GM21529 (cell line): ENCODE data around the gene KHDRBS2.

Experiments used
- ATAC-seq: cut with Tn5 transposase; IDR thresholded peaks from one replicate; pipeline ENCODE4 v1.9.1; 2021; ENCODE audit not compliant: unreplicated experiment

The KHDRBS2 gene

DNA sequence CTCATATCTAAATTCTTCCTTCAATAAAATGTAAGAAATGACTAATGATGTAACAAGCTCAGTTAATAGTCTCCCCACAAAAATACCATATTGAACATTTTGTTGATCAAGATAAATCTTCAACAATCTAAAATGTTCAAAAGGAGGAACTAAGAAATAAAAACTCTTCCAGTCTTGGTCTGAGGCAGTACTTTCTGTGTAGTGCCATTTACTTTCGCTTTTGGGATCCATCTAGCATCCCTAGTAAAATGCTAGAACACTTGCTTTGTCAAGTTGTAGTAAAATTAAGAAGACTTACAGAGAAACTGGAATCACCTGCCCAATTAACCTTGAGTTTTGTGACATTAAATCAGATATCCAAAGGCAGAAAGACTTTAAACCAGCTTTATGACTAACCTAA lies 246.4 kb downstream of the KHDRBS2 start:
- ATAC-seq: no peak

GRCh38 chr6:62037445-62037844 lies 248.6 kb downstream of the KHDRBS2 start:
- no peak for ATAC-seq

DNA sequence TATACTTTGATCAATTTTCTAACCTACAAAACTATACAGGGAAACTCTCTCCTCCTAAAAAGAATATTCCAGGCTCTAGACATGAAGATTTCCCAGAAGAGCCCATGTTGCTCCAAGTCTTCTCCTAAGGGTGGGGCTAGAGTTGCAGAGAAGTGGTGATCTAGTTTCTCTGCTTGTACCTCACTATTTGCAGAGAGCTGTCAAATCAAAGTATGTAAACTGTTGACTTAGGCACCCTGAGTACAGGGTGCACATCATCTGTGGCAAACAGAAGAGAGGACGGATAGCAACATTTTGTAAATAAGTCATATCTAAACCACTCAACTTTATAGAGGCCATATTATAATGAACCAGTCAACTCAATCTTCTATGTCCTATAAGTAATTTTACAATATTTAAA lies 250.1 kb downstream of the KHDRBS2 start:
- no peak for ATAC-seq

- ATAC-seq: no peak
These were observed 272.3 kb downstream of the KHDRBS2 start for GRCh38 chr6:62013719-62014118.

- ATAC-seq: no peak
These were observed 276.6 kb downstream of the KHDRBS2 start for GRCh38 chr6:62009445-62009844.

- no peak for ATAC-seq
These were observed 296.4 kb downstream of the KHDRBS2 start for GRCh38 chr6:61989616-61990015.

DNA sequence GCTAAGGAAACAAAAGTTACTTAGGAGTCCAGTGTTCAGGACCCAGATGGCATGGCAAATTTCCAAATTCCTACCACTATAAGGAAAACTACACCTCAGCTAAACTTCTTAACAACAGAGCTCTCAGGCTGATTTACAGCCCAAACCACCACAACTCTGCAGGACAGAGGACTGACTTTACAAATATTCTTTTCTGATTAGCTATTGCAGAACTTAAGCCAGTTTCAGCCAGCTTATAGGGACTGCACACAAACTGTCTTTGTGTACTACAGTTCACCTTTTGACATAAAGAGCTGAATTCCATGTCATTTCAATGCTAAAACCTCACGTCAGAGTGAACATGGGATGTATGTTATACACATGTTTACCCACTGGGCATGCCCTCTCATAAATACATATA lies 305.4 kb downstream of the KHDRBS2 start:
- no peak for ATAC-seq

- ATAC-seq: no peak
These were observed 308.1 kb downstream of the KHDRBS2 start for GRCh38 chr6:61977947-61978346.

GRCh38 chr6:61977099-61977498 lies 308.9 kb downstream of the KHDRBS2 start:
- ATAC-seq: no peak

- ATAC-seq: no peak
These were observed 326.8 kb downstream of the KHDRBS2 start for GRCh38 chr6:61959196-61959595.

- ATAC-seq: no peak
These were observed 332.2 kb downstream of the KHDRBS2 start for GRCh38 chr6:61953851-61954250.

DNA sequence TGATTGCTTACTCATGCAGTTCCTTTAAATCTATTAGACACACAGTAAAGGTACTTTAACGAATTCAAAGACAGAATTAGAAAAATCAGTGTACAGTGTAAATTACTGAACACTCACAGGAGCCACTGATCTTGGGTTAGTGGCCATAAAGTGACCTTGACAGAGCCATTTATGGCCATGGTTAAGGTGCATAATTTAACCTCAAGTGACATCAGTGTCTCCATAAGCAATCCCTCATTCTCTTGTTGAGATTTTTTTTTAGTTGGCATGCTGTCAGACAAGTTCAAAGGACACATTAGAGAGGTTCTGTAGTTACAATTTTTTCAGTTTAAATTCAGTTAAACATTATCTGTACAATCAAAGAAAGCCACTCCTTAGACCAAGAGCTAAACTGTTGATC lies 334.4 kb downstream of the KHDRBS2 start:
- no peak for ATAC-seq

- no peak for ATAC-seq
These were observed 335.2 kb downstream of the KHDRBS2 start for GRCh38 chr6:61950811-61951210.

DNA sequence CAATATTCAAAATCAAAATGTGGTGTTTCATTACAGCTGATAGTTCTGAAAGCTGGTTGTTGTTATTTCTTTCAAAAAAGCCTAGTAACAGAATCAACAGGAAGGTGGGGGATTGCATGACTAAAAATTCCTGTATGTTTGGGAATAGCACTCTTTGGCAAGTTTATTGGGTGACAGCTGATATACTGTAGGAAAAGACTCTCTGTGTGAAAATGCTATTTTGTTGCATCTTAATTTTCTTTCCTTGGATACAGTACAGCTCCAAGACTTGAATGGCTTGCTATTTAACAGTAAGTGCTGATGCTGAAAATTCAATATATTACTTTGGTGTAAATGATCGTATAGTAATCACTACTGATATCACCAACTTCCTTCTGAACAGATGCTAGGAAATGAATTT lies 336.1 kb downstream of the KHDRBS2 start:
- no peak for ATAC-seq

- ATAC-seq: no peak
These were observed 336.9 kb downstream of the KHDRBS2 start for GRCh38 chr6:61949161-61949560.

GRCh38 chr6:61947311-61947947 lies 338.6 kb downstream of the KHDRBS2 start:
- no peak for ATAC-seq

GRCh38 chr6:61940919-61941318 lies 345.1 kb downstream of the KHDRBS2 start:
- ATAC-seq: no peak

- no peak for ATAC-seq
These were observed 350.7 kb downstream of the KHDRBS2 start for GRCh38 chr6:61935242-61935846.

- no peak for ATAC-seq
These were observed 376.5 kb downstream of the KHDRBS2 start for GRCh38 chr6:61909486-61909885.

GRCh38 chr6:61901748-61902147 lies 384.3 kb downstream of the KHDRBS2 start:
- no peak for ATAC-seq

GRCh38 chr6:61894536-61894935 lies 391.5 kb downstream of the KHDRBS2 start:
- ATAC-seq: no peak

- ATAC-seq: no peak
These were observed 398.6 kb downstream of the KHDRBS2 start for GRCh38 chr6:61887423-61887822.
